Lung (tissue), 12 donors: ENCODE data around the gene P3H2. TPM values are rescaled to one million over a fixed set of nuclear protein-coding genes. Genes with fewer than 3 reads are reported as not detected.

Source experiments
- ATAC-seq: fragments of 200-7000 bp; cut with Tn5 transposase; one replicate; pipeline ENCODE4 v1.9.1; 2020; ENCODE audit warnings: moderate number of reproducible peaks; ENCODE audit not compliant: insufficient read depth, low FRiP score
- DNase-seq, 3 donors: peaks; one replicate each; pipeline ENCODE4 v3.0.0-alpha.2; 2013 to 2017
- H3K27ac ChIP-seq, 2 donors: one replicate each; pipeline ENCODE4 v1.5.1; 2013; ENCODE audit warnings: mild to moderate bottlenecking in 2 of 2, moderate library complexity in 2 of 2, control low read depth in 1 of 2, inconsistent platforms in 1 of 2, low read depth in 1 of 2, low read length in 1 of 2
- H3K27me3 ChIP-seq, 3 donors: one replicate each; pipeline ENCODE4 v1.5.1; 2013; ENCODE audit warnings: low read length in 2 of 3; ENCODE audit not compliant: control insufficient read depth in 3 of 3, insufficient read depth in 3 of 3
- H3K36me3 ChIP-seq, 4 donors: one replicate each; pipeline ENCODE4 v1.5.1; 2013; ENCODE audit warnings: low read length in 4 of 4, mild to moderate bottlenecking in 1 of 4, moderate library complexity in 1 of 4; ENCODE audit not compliant: control insufficient read depth in 4 of 4, insufficient read depth in 4 of 4
- H3K4me1 ChIP-seq, 5 donors: one replicate each; pipeline ENCODE4 v1.5.1; 2013; ENCODE audit warnings: low read length in 5 of 5, mild to moderate bottlenecking in 2 of 5, moderate library complexity in 1 of 5; ENCODE audit not compliant: control insufficient read depth in 5 of 5, insufficient read depth in 5 of 5
- H3K4me3 ChIP-seq: one replicate; pipeline ENCODE4 v1.5.1; 2013; ENCODE audit warnings: mild to moderate bottlenecking, control low read depth, moderate library complexity
- H3K9ac ChIP-seq, 2 donors: one replicate each; pipeline ENCODE4 v1.5.1; 2013; ENCODE audit warnings: low read length in 2 of 2, control low read depth in 1 of 2; ENCODE audit not compliant: insufficient read depth in 1 of 2
- H3K9me3 ChIP-seq, 4 donors: one replicate each; pipeline ENCODE4 v1.5.1; 2013; ENCODE audit warnings: low read length in 3 of 4, mild to moderate bottlenecking in 1 of 4, moderate library complexity in 1 of 4; ENCODE audit not compliant: control insufficient read depth in 4 of 4, insufficient read depth in 3 of 4
- CTCF ChIP-seq: IDR thresholded peaks from 2 replicates; pipeline ENCODE4 v1.5.1; 2012; ENCODE audit warnings: mild to moderate bottlenecking; ENCODE audit errors: control extremely low read depth, extremely low read depth
- whole genome bisulfite sequencing, 2 donors: extraction: QIAGEN DNeasy Blood & Tissue Kit; methylation state at CpG; one replicate each; pipeline ENCODE4 v1.1.7; 2013; 5-methylcytosine and 5-hydroxymethylcytosine counted together
- polyA plus RNA-seq, 2 donors: library from polyadenylated mRNA; stranded (reverse); fragments of 200-250 nt; gene quantifications; one replicate each; pipeline ENCODE4 v1.2.1, GENCODE V29; 2013
- total RNA-seq, 2 donors: library from RNA; depleted of rRNA in 1 of 2; stranded (reverse); fragments of >200 nt in 1 of 2; gene quantifications; one replicate each; pipeline ENCODE4 v1.2.1, GENCODE V29; 2014 to 2021
- donor health status: control.
- donor health status: control.
- donor health status: Bipolar disorder and iron deficiency.
- donor health status: healthy.
- donor health status: DM: yes; HTN: yes; CAD: no.

Gene P3H2
- total and polyA plus RNA-seq, 4 donors: 18.6 to 59.9 (median 40.6) TPM

GRCh38 chr3:190036631-190037030, 84.1 kb downstream of the P3H2 start:
- H3K9me3 ChIP-seq: peaks cover 0 to 2% (median 0%) of the 10 kb centered on the region in 4 donors
- H3K4me3 ChIP-seq: no peak overlapping the region
- DNase-seq (no peak), ATAC-seq (no peak)
- no peaks in the 10 kb centered on the region for H3K27me3 ChIP-seq
- no peak for TF ChIP-seq CTCF
- no peak overlapping the region for H3K9ac ChIP-seq
- no peak overlapping the region for H3K27ac ChIP-seq
- H3K36me3 ChIP-seq: no peaks in the 10 kb centered on the region
- 65 to 76% methylated on average over 2 of the region's 2 CpGs for WGBS, 2 donors
- peaks cover 0 to 2% (median 0%) of the 10 kb centered on the region in 5 donors for H3K4me1 ChIP-seq

GRCh38 chr3:190034446-190034845, 86.3 kb downstream of the P3H2 start:
- Histone ChIP-seq H3K4me1 (peaks cover 0 to 2% (median 0%) of the 10 kb centered on the region in 5 donors), H3K9ac (no peak overlapping the region), H3K9me3 (peaks cover 0 to 2% (median 0%) of the 10 kb centered on the region in 4 donors), H3K36me3 (no peaks in the 10 kb centered on the region), H3K27ac (no peak overlapping the region), H3K4me3 (no peak overlapping the region), H3K27me3 (no peaks in the 10 kb centered on the region)
- DNase-seq: no peak
- no peak for ATAC-seq
- 93 to 95% methylated on average over 3 of the region's 3 CpGs for WGBS, 2 donors
- no peak for TF ChIP-seq CTCF

- Histone ChIP-seq H3K27me3 (no peaks in the 10 kb centered on the region), H3K4me1 (no peaks in the 10 kb centered on the region), H3K9ac (no peak overlapping the region), H3K9me3 (peaks cover 0 to 2% (median 0%) of the 10 kb centered on the region in 4 donors), H3K4me3 (no peak overlapping the region), H3K36me3 (no peaks in the 10 kb centered on the region), H3K27ac (no peak overlapping the region)
- DNase-seq: no peak
- WGBS, 2 donors: 87 to 88% methylated on average over 11 of the region's 11 CpGs
- no peak for ATAC-seq
- no peak for TF ChIP-seq CTCF
Observed at GRCh38 chr3:190032923-190033322, 87.8 kb downstream of the P3H2 start.
